Fibroblast of the conjunctiva (primary cell): ENCODE measurements around the gene SCYL2.
"Not testable (repeated sequence)": the region's sequence is repeated elsewhere in the genome, so short reads cannot be mapped to it uniquely, and the experiment has no call there.

ENCODE experiments used
- DNase-seq: peaks from one replicate; pipeline ENCODE4 v3.0.0-alpha.2; 2010; ENCODE audit warnings: low read depth

SCYL2 gene

DNA sequence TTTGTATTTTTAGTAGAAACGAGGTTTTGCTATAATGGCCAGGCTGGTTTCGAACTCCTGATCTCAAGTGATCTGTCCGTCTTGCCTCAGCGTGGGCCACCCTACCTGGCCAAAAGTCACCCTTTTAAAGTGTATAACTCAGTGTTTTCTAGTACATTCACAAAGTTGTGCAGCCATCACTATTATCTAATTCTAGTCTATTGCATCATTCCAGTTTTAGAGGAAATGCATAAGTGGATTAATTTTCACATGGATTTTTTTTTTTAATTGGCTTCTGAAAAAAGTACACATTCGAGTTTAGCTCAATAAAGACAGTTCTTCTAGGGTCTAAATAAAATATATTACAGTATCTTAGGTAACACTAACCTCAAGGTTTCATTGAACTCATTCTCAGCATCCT lies 3.8 kb upstream of the SCYL2 start:
- no peak for DNase-seq

DNA sequence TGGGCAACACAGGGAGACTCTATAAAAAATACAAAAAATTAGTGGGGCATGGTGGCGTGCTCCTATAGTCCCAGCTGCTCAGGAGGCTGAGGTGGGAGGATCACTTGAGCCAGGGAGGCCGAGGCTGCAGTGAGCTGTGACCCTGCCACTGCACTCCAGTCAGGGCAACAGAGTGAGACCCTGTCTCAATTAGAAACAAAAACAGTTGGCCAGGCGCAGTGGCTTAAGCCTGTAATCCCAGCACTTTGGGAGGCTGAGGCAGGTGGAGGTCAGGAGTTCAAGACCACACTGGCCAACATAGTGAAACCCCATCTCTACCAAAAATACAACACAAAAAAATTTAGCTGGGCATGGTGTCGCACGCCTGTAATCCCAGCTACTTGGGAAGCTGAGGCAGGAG lies 1.9 kb upstream of the SCYL2 start:
- not testable (repeated sequence) for DNase-seq

DNA sequence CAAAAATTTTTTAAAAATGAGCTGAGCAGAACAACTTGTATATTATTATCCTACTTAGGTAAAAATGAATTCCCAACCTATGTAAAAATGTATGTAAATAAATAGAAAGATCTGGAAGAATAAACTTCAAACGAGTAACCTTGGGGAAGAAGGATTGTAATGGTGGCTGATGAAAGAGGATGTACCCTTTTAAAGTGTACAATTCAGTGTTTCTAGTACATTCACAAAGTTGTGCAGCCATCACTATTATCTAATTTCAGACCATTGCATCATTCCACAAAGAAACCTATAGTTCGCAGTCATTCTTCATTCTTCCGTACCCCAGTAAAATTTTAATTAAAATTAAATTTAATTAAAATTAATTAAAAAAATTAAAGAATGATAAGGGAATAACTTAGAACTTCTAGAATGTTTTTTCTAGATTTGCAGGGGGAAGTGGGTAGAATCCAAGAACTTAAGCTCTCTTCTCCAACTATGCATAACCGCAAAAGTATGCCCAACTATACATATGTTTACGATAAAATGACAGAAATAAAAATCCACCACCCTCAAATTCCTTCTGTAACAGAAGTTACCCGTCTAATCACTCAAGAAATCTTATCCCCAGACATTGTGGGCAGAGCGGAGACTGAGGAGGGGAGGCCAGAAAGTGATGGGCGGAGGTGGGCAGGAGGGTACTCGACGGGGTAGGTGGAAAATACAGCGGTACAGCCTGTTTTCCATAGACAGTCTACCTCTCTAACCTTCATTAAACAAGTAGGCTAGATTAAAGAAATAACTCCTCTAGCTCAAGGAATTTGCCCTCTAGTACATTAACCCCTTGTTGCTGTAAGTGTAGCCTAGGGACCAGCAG lies 1.0 kb upstream of the SCYL2 start:
- peak; percentile 18 for DNase-seq

- no peak for DNase-seq
Measured at GRCh38 chr12:100266585-100266834, 467 bp upstream of the SCYL2 start.

- no peak for DNase-seq
Measured at GRCh38 chr12:100267603-100268281, 765 bp downstream of the SCYL2 start.

DNA sequence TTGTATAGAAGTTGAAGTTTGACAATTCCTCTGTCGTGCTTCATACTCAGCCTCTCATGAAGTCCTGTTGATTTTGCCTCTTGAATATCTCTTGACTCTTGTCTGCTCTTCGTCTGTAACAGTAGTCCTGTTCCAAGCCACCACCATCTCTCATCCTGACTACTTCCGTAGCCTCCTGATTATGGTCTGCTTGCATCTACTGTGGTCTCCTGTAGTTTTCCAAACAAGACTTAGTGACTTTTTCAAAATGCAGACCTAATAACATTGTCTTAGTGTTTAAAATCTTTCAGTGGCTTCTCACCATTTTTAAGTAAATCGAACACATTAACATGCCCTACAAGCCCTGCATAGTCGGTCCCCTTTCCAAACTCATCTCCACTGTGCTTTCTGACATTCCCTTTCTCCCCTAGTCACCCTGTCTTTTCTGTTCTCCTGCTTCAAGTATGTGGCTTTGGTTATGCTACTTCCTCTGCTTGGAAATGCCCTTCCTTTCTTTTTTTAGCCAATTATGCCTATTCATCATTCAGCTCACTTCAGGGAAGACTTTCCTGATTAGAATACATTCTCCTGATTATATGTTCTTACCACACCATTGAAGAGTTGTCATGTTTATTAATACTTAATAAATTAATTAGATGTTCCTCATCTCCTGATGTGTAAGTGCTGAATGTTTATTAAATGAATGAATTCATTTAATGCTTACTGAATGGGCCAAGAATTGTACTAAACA lies 2.0 kb downstream of the SCYL2 start:
- no peak for DNase-seq

DNA sequence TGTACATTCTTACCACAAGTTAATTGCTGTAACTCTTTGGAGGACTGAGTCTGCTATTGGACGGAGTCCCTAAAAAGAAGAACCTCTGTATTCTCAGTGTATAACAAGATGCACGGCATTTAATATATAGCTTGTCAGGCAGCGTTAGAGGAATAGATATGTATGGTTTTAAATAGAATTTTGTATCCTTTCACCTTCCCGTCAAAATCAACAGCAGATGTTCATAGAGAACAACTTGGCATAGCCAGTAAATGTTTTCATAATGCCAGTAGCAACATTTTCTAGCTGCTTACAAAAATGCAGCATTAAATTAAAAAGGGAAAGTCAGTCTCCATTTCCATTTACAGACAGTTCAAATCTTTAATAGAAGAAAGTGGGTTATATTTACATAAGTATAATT lies 6.8 kb downstream of the SCYL2 start:
- no peak for DNase-seq

GRCh38 chr12:100274291-100274690 lies 7.3 kb downstream of the SCYL2 start:
- DNase-seq: no peak

- DNase-seq: no peak
Measured at GRCh38 chr12:100279159-100279558, 12.2 kb downstream of the SCYL2 start.

DNA sequence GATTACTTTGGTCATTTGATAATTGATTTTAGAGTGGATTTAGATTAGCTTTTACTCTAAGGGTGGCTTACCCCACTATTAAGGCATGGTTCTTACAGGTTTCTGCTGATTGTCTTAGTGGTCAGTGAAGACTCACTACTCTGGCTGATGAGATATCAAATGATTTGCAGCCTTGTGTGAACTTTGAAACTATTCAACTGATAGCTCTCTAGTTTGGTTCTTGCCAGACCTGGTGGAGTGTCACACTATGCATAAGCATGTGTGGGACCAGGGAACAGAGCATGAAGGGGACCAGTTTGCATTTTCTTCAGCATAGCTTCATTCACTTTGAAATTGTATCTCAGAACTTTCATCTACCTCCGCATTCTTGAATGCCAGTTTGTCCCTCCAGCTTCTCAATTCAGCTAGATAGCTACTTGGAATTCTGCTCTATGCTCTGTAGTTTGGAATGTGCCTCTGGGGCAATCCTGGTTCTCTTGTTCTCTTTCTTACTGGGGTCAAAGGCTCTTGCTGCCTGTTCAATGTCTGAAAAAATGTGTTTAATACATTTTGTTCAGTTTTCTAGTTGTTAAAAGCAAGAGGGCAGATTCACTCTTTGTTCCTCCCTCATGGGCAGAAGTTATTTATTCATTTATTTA lies 12.7 kb downstream of the SCYL2 start:
- no peak for DNase-seq

DNA sequence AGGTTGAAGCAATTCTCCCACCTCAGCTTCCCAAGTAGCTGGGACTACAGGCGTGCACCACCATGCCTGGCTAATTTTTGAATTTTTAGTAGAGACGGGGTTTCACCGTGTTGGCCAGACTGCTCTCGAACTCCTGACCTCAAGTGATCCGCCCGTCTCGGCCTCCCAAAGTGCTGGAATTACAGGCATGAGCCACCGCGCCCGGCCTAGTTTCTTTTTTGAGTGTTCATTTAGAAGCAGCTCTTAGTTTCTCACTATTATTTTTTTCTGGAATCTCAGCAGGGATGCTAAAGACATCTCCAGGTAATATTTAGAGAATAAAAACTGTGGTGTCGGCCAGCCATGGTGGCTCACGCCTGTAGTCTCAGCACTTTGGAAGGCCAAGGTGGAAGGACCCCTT lies 17.6 kb downstream of the SCYL2 start:
- DNase-seq: not testable (repeated sequence)

DNA sequence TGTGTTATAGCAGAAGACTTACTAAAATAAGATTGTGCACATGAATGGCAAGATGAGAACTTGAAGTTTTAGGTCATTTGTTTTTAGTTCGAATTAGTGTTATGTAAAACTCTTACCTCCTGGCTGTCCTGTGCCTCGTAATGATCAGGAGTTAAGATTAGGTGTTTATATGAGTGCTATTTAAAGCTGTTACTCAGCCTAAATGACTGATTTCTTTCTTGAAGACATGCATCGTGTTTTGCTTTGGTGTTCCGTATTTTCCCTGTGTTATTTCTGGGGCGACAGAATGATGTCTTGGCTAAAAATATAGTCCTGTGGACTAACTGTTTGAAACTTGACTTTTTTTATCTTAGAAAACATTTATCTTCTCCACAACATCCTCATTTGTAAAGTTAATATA lies 22.1 kb downstream of the SCYL2 start:
- no peak for DNase-seq

DNA sequence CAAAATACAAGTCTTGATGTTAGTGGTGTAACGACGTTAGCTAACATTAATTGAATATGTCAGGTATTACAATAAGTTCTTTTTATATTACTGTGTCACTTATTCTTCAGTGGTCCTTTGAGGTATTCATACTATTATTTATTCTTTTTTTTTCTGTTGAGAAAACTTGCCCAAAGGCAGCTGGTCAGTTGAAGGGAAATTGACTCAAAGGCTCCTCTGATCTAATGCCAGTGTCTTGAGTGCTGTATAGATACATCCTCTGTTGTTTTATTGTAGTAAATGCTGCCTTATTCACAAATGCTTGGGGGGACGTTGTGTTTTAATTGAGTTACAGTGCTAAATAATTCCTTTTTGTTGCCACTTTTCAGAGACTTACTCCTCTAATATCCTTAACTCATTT lies 23.0 kb downstream of the SCYL2 start:
- no peak for DNase-seq

DNA sequence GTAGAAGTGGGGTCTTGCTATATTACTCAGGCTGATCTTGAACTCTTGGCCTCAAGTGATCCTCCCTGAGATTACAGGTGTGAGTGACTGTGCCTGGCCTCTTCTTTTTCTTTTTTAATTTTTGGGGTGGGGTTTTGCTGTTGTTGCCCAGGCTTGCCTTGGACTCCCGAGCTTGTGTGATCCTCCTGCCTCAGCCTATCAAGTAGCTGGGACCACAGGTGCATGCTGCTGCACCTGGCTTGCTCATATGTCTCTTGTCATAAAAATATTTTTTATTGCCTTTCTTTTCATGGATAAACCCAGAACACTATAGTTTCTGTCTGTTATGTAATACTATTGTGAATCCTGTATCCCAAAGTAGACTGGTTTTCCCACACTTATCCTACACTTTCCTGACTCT lies 26.0 kb downstream of the SCYL2 start:
- DNase-seq: no peak

- DNase-seq: not testable (repeated sequence)
Measured at GRCh38 chr12:100294366-100294765, 27.4 kb downstream of the SCYL2 start.

- DNase-seq: no peak
Measured at GRCh38 chr12:100295764-100296555, 29.0 kb downstream of the SCYL2 start.

DNA sequence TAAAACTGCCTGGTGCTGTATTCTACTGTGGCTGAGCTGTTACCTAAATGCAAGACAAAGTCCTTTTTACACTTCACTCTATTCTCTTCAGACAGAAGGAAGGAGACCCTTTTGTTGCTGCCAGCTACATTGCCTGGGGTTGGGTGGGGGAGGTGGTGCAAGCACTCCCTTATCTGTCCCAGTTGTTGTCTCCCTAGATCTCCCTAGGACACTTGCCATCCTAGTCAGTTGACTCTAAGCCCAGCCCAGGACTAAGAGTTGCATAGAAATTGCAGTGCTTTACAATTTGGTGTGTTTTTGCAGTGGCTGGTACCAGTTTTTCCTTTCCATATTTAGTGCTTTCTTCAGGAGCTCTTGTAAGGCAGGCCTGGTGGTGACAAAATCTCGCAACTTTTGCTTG lies 35.1 kb downstream of the SCYL2 start:
- no peak for DNase-seq

DNA sequence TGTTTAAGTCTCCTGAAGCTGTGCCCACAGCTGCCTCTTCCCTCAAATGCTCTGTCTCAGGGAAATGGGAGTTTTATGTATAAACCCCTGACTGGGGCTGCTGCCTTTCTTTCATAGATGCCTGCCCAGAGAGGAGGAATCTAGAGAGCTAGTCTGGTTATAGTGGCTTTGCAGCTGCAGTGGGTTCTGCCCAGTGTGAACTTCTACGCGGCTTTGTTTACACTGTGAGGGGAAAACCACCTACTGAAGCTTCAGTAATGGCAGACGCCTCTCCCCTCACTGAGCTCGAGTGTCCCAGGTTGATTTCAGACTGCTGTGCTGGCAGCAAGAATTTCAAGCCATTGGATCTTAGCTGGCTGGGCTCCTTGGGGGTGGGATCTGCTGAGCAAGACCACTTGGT lies 36.9 kb downstream of the SCYL2 start:
- no peak for DNase-seq

DNA sequence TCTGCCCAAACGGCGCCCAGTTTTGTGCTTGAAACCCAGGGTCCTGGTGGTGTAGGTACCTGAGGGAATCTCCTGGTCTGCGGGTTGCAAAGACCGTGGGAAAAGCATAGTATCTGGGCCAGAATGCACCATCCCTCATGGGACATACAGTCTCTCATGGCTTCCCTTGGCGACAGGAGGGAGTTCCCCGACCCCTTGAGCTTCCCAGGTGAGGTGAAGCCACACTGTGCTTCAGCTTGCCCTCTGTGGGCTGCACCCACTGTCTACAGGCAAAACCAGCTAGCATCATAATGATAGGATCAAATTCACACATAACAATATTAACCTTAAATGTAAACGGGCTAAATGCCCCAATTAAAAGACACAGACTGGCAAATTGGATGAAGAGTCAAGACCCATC lies 37.4 kb downstream of the SCYL2 start:
- DNase-seq: not testable (repeated sequence)

DNA sequence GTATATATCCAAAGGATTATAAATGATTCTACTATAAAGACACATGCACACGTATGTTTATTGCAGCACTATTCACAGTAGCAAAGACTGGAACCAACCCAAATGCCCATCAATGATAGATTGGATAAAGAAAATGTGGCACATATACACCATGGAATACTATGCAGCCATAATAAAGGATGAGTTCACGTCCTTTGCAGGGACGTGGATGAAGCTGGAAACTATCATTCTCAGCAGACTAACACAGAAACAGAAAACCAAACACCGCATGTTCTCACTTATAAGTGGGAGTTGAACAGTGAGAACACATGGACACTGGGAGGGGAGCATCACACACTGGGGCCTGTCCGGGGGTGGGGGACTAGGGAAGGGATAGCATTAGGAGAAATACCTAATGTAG lies 41.2 kb downstream of the SCYL2 start:
- not testable (repeated sequence) for DNase-seq

- no peak for DNase-seq
Measured at GRCh38 chr12:100311317-100311716, 44.3 kb downstream of the SCYL2 start.

DNA sequence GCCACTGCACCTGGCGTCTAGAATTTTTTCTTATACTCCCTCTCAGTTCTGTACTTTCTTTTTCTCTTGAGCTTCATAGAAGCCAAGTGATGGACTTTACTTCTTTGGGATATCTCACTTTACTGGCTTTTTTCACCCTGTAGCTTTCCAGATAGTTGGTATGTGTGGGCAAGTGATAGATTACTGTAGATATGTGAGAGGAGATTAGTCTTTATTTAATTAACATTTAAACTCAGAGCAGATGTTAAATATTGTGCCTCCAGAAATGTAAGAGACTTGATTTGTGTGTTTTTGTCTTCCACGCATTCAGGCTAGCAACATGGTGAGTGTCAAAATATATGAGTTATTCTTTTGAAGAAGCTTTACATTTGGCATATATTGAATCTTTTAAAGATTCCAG lies 50.4 kb downstream of the SCYL2 start:
- no peak for DNase-seq
